ENCODE results near the gene SH2D7. TPM values are rescaled to one million over a fixed set of nuclear protein-coding genes. Genes with fewer than 3 reads are reported as not detected.

SH2D7 gene
- polyA plus RNA-seq, 1 donor from 2014 or later, result not detected

DNA sequence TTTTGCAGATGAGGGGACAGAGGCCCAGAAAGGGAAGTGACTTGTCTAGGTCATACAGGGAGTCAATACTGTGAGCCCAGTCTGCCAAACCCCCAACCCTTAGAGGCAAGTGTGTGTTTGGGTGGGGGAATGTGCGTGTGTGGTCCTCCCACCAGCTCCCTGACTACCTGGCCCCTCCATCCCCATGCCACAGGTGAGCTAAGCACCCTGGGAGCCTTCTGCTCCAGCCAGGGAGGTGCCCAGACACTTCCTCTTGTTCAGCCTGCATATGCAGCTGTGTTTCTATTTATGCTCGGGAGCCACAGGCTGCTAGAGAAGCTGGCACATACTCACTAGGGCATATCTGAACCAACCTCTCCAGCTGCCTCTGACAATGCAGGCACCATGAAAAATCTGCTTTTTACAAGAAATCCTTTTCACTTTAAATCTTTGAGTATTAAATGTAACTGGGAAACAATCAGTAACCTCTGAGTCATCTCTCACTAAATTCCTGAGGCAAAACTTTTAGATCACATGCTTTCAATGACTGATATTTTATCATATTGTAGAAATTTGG lies 35.6 kb upstream of the SH2D7 start:
- no peak overlapping the region for H3K4me2 ChIP-seq (ENCODE audit: low read length)
- H3K27me3 ChIP-seq (ENCODE audit: insufficient read depth, low read depth, low read length), result no peaks in the 10 kb centered on the region
- H3K4me3 ChIP-seq (ENCODE audit: low read length), result no peak overlapping the region
- no peaks in the 10 kb centered on the region for H4K20me1 ChIP-seq (ENCODE audit: insufficient read depth)
- no peaks in the 10 kb centered on the region for H3K9me3 ChIP-seq (ENCODE audit: low read length)
- H3K9me2 ChIP-seq (ENCODE audit: insufficient read depth, low read length), result no peaks in the 10 kb centered on the region
- H3K79me2 ChIP-seq (replicated peaks; ENCODE audit: insufficient read depth, low read length), result no peaks in the 10 kb centered on the region
- H3F3A ChIP-seq (ENCODE audit: insufficient read depth, low read length, poor library complexity, severe bottlenecking), result no peaks in the 10 kb centered on the region
- no peak overlapping the region for H3K27ac ChIP-seq (ENCODE audit: low read length)
- no peak overlapping the region for H2AFZ ChIP-seq (ENCODE audit: low read depth, low read length)
- no peak overlapping the region for H3K9ac ChIP-seq (ENCODE audit: low read length)
- H3K36me3 ChIP-seq (ENCODE audit: insufficient read depth, low read length), result no peaks in the 10 kb centered on the region
- TF ChIP-seq, protein P1, sequence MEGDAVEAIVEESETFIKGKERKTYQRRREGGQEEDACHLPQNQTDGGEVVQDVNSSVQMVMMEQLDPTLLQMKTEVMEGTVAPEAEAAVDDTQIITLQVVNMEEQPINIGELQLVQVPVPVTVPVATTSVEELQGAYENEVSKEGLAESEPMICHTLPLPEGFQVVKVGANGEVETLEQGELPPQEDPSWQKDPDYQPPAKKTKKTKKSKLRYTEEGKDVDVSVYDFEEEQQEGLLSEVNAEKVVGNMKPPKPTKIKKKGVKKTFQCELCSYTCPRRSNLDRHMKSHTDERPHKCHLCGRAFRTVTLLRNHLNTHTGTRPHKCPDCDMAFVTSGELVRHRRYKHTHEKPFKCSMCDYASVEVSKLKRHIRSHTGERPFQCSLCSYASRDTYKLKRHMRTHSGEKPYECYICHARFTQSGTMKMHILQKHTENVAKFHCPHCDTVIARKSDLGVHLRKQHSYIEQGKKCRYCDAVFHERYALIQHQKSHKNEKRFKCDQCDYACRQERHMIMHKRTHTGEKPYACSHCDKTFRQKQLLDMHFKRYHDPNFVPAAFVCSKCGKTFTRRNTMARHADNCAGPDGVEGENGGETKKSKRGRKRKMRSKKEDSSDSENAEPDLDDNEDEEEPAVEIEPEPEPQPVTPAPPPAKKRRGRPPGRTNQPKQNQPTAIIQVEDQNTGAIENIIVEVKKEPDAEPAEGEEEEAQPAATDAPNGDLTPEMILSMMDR (IDR thresholded peaks at IDR 0.05; ENCODE audit: poor library complexity, severe bottlenecking), result no peak
- TF ChIP-seq SMC3 (conservative IDR thresholded peaks at IDR 0.05; ENCODE audit: poor library complexity) (no peak), TAF1 (IDR thresholded peaks at IDR 0.05; ENCODE audit: low read depth) (no peak), POLR2AphosphoS5 (IDR thresholded peaks at IDR 0.05) (no peak), EZH2 (IDR thresholded peaks at IDR 0.05; ENCODE audit: borderline replicate concordance, insufficient read depth, low read length, poor library complexity, severe bottlenecking) (no peak), MXI1 (conservative IDR thresholded peaks at IDR 0.05; ENCODE audit: poor library complexity, severe bottlenecking) (no peak), EP300 (conservative IDR thresholded peaks at IDR 0.05; ENCODE audit: poor library complexity, severe bottlenecking) (no peak), RAD21 (conservative IDR thresholded peaks at IDR 0.05) (no peak)
- TF ChIP-seq, protein P2, sequence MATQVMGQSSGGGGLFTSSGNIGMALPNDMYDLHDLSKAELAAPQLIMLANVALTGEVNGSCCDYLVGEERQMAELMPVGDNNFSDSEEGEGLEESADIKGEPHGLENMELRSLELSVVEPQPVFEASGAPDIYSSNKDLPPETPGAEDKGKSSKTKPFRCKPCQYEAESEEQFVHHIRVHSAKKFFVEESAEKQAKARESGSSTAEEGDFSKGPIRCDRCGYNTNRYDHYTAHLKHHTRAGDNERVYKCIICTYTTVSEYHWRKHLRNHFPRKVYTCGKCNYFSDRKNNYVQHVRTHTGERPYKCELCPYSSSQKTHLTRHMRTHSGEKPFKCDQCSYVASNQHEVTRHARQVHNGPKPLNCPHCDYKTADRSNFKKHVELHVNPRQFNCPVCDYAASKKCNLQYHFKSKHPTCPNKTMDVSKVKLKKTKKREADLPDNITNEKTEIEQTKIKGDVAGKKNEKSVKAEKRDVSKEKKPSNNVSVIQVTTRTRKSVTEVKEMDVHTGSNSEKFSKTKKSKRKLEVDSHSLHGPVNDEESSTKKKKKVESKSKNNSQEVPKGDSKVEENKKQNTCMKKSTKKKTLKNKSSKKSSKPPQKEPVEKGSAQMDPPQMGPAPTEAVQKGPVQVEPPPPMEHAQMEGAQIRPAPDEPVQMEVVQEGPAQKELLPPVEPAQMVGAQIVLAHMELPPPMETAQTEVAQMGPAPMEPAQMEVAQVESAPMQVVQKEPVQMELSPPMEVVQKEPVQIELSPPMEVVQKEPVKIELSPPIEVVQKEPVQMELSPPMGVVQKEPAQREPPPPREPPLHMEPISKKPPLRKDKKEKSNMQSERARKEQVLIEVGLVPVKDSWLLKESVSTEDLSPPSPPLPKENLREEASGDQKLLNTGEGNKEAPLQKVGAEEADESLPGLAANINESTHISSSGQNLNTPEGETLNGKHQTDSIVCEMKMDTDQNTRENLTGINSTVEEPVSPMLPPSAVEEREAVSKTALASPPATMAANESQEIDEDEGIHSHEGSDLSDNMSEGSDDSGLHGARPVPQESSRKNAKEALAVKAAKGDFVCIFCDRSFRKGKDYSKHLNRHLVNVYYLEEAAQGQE (IDR thresholded peaks at IDR 0.05; ENCODE audit: borderline replicate concordance), result no peak

DNA sequence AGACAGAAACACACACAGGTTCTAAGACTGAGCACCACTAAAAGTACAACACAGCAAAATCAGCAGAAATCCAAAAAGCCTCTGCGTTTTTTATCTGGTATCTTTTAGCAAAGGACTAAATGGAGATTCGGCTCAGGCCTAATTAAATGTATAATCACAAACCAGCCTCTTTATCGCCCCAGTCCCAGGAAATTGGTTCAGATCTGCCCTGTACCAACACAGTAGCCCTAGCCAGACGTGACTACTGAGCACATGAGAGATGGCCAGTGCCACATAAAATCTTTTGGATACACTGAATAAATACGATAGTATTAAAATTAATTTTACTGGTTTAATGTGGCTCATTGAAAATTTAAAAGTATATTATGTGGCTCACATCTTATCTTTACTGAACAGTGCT lies 34.6 kb upstream of the SH2D7 start:
- no peak overlapping the region for H2AFZ ChIP-seq (ENCODE audit: low read depth, low read length)
- H3K9ac ChIP-seq (ENCODE audit: low read length), result no peak overlapping the region
- H3K4me3 ChIP-seq (ENCODE audit: low read length), result no peak overlapping the region
- H3K36me3 ChIP-seq (ENCODE audit: insufficient read depth, low read length), result no peaks in the 10 kb centered on the region
- no peaks in the 10 kb centered on the region for H3K9me3 ChIP-seq (ENCODE audit: low read length)
- no peaks in the 10 kb centered on the region for H3K9me2 ChIP-seq (ENCODE audit: insufficient read depth, low read length)
- H3F3A ChIP-seq (ENCODE audit: insufficient read depth, low read length, poor library complexity, severe bottlenecking), result no peaks in the 10 kb centered on the region
- no peak overlapping the region for H3K4me2 ChIP-seq (ENCODE audit: low read length)
- no peak overlapping the region for H3K27ac ChIP-seq (ENCODE audit: low read length)
- TF ChIP-seq, protein P1 (IDR thresholded peaks at IDR 0.05; ENCODE audit: poor library complexity, severe bottlenecking), result no peak
- TF ChIP-seq EZH2 (IDR thresholded peaks at IDR 0.05; ENCODE audit: borderline replicate concordance, insufficient read depth, low read length, poor library complexity, severe bottlenecking) (no peak), POLR2AphosphoS5 (IDR thresholded peaks at IDR 0.05) (no peak), RAD21 (conservative IDR thresholded peaks at IDR 0.05) (no peak), EP300 (conservative IDR thresholded peaks at IDR 0.05; ENCODE audit: poor library complexity, severe bottlenecking) (no peak), MXI1 (conservative IDR thresholded peaks at IDR 0.05; ENCODE audit: poor library complexity, severe bottlenecking) (no peak), SMC3 (conservative IDR thresholded peaks at IDR 0.05; ENCODE audit: poor library complexity) (no peak), TAF1 (IDR thresholded peaks at IDR 0.05; ENCODE audit: low read depth) (no peak)
- TF ChIP-seq, protein P2 (IDR thresholded peaks at IDR 0.05; ENCODE audit: borderline replicate concordance), result no peak
- H4K20me1 ChIP-seq (ENCODE audit: insufficient read depth), result no peaks in the 10 kb centered on the region
- H3K79me2 ChIP-seq (replicated peaks; ENCODE audit: insufficient read depth, low read length), result peaks cover under 1% of the 10 kb centered on the region
- no peaks in the 10 kb centered on the region for H3K27me3 ChIP-seq (ENCODE audit: insufficient read depth, low read depth, low read length)

Measured in neural cell (in vitro differentiated cells).